Left kidney (tissue), 2 donors: ENCODE measurements around the gene FUBP3. TPM values are rescaled to one million over a fixed set of nuclear protein-coding genes. Genes with fewer than 3 reads are reported as not detected.

Experiments
- DNase-seq: peaks from one replicate; pipeline ENCODE4 v3.0.0-alpha.2; 2013
- polyA plus RNA-seq: library from polyadenylated mRNA; unstranded; fragments of 120-200 nt; gene quantifications from one replicate; pipeline ENCODE4 v1.2.1, GENCODE V29; 2013; ENCODE audit not compliant: insufficient read length

The FUBP3 gene
- polyA plus RNA-seq, 1 donor, result 76.2 TPM

GRCh38 chr9:130606887-130607600 is 27.7 kb downstream of the FUBP3 start:
- no peak for DNase-seq

DNA sequence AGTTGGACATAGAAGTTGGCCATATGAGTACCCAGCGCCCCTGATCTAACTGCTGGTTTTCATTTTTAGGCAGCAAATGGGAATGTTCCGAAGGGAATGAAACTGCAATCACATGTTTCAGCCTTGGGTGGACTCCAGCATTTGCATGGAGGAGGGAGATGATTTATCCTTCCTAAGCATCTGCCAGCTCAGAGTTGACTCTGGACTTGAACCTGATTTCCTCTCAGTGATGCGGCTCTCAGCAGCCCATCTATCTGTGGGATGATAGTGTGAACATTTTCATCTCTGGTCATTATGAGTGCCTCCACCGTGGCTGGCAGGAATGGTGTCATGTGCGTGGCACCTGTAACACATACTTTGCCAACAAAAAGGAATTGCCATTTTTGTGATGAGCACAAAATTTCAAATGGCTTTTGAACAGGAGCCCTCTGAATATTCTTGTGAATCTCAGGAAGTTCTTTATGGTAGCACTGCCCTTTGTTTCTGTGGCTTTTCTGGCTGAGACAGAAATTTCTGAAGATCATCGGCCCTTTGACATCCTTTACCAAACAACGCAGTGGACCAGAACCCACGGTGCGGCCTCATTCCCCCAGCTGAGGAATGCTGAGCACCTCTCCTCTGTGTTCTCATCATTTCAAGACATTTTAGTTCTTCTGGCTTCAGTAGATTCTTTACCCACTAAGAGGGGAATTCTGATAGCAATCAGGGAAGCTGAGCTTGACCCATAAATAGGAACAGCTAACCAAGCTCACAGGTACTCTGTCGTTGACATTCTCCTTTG is 28.5 kb downstream of the FUBP3 start:
- DNase-seq, result no peak

GRCh38 chr9:130608554-130609134 is 29.3 kb downstream of the FUBP3 start:
- no peak for DNase-seq

DNA sequence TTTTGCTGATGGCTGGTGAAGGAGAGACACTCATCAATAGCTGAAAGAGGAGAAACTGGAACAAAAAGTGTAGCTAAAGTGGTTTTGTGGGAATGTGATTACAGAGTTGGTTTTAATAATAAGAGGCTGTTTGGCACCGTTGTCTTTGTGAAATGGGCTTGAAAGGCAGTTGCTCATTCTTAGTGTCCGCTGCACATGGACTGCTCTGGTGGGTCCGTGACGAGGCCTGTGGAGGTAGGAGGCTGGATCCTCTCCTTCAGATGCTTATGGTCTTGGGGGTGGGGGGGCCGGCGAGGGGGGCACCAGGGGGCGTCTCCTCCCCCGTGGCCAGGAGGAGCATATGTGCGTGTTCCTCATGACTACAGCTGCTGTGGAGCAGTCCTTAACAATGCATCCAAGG is 29.8 kb downstream of the FUBP3 start:
- no peak for DNase-seq

- no peak for DNase-seq
Measured at GRCh38 chr9:130610862-130611707, 31.7 kb downstream of the FUBP3 start.

- no peak for DNase-seq
Measured at GRCh38 chr9:130616451-130616850, 37.1 kb downstream of the FUBP3 start.

- DNase-seq, result no peak
Measured at GRCh38 chr9:130623466-130623865, 44.1 kb downstream of the FUBP3 start.

GRCh38 chr9:130624154-130624553 is 44.8 kb downstream of the FUBP3 start:
- no peak for DNase-seq

DNA sequence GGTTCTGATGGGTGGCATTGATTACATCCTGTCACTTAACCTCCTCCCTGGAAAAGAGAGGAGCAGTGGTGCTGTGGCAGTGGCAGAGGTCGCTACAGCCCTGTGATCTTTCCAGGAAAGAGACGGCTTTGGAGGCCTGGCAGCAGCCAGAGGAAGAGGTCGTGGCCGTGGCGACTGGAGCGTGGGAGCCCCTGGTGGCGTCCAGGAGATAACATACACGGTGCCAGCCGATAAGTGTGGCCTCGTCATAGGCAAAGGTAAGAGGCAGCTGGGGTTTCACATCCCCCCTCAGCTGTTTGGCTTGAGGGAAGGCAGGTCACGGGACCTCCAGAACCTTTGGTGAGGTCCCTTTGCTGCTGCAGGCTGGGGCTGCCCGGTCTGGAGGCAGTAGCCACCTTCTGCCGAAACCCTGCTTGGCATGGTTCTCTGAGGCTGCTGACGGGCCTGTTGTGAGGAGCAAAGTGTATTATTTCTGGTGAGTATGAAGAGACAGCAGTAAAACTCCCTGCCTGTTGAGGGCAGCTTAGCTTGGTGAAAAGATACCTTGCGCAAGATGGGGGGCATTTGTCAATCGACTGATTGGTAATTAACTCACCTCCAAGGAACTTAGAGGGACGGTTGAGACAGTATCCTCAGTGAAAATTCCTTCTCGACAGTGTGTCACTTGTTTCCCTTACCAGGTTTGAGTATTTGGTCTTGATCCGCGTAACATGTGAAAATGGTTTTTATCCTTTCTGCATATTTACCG is 47.0 kb downstream of the FUBP3 start:
- DNase-seq, result no peak

- DNase-seq, result no peak
Measured at GRCh38 chr9:130627051-130627450, 47.7 kb downstream of the FUBP3 start.

- no peak for DNase-seq
Measured at GRCh38 chr9:130627896-130628792, 48.8 kb downstream of the FUBP3 start.

- DNase-seq, result no peak
Measured at GRCh38 chr9:130629443-130630070, 50.2 kb downstream of the FUBP3 start.

- DNase-seq, result no peak
Measured at GRCh38 chr9:130630071-130630450, 50.7 kb downstream of the FUBP3 start.

- DNase-seq, result no peak
Measured at GRCh38 chr9:130630506-130631330, 51.3 kb downstream of the FUBP3 start.

DNA sequence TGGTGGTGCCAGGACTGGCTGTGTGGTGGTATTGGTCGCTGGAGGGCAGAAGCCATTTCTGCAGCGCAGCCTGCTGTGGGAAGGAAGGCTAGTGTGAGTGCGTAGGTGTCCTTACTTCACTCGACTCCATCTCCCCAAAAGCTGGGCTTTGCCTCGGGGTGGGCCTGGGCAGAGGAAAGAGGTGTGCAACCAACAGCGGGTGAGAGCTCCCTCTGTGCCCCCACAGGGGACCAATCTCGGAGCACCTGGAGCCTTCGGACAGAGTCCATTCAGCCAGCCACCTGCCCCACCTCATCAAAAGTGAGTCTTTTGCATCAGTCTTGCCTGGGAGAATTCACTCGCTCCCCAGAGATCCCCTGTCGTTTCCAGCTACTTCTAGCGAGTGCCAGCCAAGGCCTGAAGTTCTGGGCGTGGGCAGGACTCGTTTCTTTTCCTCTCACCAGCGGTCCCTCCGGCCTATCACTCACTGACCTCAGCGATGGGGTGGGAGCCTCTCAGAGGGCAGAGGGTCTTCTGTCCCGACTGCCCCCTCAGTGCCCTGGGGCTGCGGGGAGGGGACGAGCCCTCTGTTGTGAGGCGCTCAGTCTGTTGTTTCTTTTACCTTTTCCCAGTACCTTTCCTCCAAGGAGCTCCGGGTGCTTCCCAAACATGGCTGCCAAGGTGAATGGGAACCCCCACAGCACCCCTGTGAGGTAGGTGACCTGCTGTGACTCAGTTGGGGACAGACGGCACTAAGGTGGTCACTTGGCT is 52.1 kb downstream of the FUBP3 start:
- no peak for DNase-seq

GRCh38 chr9:130632081-130632710 is 52.8 kb downstream of the FUBP3 start:
- no peak for DNase-seq

DNA sequence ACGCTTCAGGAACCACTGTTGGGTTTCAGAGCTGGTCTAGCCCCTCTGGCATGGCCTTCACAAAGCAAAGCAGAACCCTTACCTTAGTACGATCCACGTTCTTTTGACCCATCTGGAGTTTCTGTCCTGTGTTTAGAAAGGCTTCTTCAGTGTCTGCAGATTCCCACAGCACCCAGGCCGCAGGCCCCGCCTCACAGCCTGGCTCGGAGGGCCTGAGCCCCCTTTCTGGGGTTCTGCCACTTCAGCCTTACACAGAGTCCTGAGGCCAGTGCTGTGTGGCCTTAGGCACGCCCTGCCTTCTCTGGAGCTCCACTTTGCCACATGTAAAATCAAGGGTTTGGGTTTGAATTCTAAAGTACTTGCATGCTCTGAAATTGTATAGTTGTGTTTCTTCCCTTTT is 53.5 kb downstream of the FUBP3 start:
- DNase-seq, result no peak
